ENCODE measurements around the gene FDCSP.
"Not testable (repeated sequence)": the region's sequence is repeated elsewhere in the genome, so short reads cannot be mapped to it uniquely, and the experiment has no call there.

- not testable (repeated sequence) for TF ChIP-seq POLR2A (IDR thresholded peaks at IDR 0.05; ENCODE audit: low read depth, low read length); EZH2 (IDR thresholded peaks at IDR 0.05; ENCODE audit: borderline replicate concordance, low read depth, low read length, severe bottlenecking); CTCF (IDR thresholded peaks at IDR 0.05; ENCODE audit: extremely low read depth in 1 of 2, insufficient read depth in 1 of 2, low read depth in 1 of 2, low read length in 2 of 2); POLR2AphosphoS5 (IDR thresholded peaks at IDR 0.05; ENCODE audit: insufficient read depth, low read depth, low read length); MAX (IDR thresholded peaks at IDR 0.05; ENCODE audit: insufficient read depth, insufficient read length); MYC (IDR thresholded peaks at IDR 0.05; ENCODE audit: low read depth, low read length); GATA2 (IDR thresholded peaks at IDR 0.05; ENCODE audit: insufficient read depth, insufficient read length, low read depth, low read length); JUN (IDR thresholded peaks at IDR 0.05; ENCODE audit: borderline replicate concordance, insufficient read depth, insufficient read length, low read depth); FOS (IDR thresholded peaks at IDR 0.05; ENCODE audit: borderline replicate concordance, insufficient read depth, low read length)
Observed at GRCh38 chr4:70216550-70216949, 9.4 kb upstream of the FDCSP start.
